Measurements from ENCODE around the gene DNM3. TPM values are rescaled to one million over a fixed set of nuclear protein-coding genes. Genes with fewer than 3 reads are reported as not detected.
"Not testable (repeated sequence)": the region's sequence is repeated elsewhere in the genome, so short reads cannot be mapped to it uniquely, and the experiment has no call there.

DNM3 gene
- total RNA-seq, 1 donor from 2014 or later, result 0.59 TPM

DNA sequence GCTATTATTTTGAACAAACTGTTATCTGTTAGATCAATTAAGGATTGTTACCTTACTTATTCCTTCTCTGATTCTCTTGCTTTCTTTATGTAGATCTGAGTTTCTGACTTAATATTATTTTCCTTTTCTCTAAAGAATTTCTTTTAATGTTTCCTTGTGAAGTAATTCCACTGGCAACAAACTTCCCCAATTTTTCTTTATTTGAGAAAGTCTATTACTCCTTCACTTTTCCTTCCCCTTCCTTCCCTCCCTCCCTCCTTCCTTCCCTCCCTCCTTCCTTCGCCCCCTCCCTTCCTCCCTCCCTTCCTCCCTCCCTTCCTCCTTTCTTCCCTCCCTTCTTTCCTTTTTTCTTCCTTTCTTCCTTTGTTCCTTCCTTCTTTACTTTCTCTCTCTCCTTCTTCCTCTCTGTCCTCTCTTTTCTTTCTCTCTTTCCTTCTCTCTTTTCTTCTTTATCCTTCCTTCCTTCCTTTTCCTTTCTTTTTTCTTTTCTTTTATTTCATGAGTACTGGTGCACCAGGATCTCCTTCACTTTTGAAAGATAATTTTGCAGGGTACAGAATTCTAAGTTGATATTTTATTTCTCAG lies 177.5 kb downstream of the DNM3 start:
- no peak for DNase-seq (ENCODE audit: low read depth, low spot score)

DNA sequence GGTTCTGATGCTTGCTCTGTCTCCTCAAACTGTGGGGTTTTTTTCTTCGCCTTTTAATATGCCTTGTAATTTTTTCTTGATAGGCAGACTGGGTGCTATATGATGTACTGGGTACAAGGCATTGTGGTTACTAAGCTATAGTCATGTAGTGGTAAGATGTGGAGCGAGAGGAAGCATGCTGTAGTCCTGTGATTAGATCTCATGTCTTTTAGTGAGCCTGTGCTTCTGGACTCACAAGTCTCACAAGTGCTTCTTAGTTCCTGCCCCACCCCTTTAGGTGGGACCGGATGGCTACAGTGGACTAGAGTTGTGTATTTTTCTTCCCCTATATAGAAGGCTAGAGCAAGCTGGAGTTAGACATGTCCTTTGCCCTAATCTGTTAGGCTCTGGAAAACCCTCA lies 178.7 kb downstream of the DNM3 start:
- DNase-seq (ENCODE audit: low read depth, low spot score), result no peak

DNA sequence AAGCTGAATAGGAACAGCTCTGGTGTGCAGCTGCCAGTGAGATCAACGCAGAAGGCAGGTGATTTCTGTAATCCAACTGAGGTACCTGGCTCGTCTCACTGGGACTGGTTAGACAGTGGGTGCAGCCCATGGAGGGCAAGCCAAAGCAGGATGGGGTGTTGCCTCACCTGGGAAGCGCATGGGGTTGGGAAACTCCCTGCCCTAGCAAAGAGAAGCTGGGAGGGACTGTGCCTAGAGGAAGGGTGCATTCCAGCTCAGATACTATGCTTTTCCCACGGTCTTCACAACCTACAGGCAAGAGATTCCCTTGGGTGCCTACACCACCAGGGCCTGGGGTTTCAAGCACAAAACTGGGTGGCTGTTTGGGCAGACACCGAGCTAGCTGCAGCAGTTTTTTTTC lies 183.2 kb downstream of the DNM3 start:
- DNase-seq (ENCODE audit: low read depth, low spot score), result no peak

DNA sequence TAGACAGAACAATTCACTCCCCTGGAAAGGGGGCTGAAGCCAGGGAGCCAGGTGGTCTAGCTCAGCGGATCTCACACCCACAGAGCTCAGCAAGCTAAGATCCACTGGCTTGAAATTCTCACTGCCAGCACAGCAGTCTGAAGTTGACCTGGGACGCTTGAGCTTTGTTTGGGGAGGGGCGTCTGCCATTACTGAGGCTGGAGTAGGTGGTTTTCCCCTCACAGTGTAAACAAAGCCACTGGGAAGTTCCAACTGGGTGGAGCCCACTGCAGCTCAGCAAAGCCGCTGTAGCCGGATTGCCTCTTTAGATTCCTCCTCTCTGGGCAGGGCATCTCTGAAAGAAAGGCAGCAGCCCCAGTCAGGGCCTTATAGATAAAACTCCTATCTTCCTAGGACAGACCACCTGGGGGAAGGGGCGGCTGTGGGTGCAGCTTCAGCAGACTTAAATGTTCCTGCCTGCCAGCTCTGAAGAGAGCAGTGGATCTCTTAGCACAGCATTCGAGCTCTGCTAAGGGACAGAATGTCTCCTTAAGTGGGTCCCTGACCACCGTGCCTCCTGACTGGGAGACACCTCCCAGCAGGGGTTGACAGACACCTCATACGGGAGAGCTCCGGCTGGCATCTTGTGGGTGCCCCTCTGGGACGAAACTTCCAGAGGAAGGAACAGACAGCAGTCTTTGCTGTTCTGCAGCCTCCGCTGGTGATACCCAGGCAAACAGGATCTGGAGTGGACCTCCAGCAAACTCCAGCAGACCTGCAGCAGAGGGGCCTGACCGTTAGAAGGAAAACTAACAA lies 183.8 kb downstream of the DNM3 start:
- DNase-seq (ENCODE audit: low read depth, low spot score), result not testable (repeated sequence)

DNA sequence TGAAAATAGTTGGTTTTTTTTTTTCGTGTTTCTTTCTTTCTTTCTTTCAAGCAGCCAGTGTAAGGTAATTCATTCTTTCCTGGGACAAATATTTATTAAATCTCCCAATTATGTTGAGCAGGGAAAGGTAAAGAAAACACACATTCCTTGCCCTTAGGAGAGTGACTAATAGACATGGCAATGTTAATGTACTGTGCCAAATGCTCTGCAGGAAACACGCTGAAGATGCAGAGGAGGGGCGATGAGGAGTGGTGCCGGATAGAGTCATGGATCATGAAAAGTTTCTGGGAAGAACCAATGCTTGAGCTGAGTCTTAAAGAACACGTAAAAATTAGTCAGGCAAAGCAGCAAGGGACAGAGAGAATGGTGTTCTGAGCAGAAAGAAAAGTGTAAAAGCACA lies 199.2 kb downstream of the DNM3 start:
- peak; percentile 63 for DNase-seq (ENCODE audit: low read depth, low spot score)

DNA sequence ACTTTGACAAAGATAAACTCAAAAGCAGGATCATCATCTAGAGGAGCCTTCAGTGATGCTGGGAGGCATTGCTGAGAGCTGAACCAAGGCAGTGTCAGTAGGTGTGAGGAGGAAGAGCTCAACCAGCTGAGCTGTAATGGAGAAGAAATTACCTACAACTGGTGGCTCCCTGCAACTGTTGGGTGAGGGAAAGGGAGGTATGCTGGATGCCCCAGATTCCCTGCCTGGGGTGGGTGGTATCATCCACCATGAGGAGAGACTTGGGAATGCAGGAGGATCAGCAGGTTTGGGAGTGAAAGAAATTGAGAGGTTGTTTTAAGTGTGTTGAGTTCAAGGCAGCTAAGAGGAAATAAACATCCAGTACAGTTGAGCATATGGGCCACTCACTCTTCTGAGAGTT lies 199.8 kb downstream of the DNM3 start:
- no peak for DNase-seq (ENCODE audit: low read depth, low spot score)

DNA sequence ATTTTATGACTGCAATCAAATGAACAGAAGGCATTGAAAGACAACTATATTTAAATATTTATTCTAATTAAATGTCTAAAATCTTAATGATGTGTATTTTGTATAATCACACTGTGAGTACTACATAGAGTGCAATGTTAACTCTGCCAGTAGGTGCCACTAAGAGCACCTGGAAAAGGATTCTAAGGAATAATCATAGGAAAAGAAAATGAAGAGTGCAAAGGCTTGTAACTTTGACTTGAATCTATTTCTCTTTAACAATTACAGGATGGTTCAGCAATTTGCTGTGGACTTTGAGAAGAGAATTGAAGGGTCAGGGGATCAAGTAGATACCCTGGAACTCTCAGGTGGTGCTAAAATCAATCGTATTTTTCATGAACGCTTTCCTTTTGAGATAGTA lies 200.4 kb downstream of the DNM3 start:
- no peak for DNase-seq (ENCODE audit: low read depth, low spot score)

DNA sequence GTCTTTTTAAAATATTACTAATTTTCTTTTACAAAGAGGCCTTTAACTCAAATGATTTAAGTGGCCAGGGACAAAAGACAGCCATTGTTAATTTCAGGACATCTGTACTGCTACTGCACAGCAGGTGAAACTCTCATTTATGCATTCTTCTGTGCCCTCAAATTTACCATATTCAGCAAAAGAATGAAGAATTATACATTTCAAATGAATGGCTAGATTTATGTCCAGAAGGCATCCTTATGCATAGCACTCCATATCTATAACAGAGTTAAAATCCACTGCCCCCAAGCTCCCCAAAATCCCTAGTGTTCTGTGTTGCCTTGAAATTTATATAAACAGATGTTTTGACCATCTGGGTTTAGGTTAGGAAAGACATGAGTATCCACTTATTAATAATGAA lies 202.6 kb downstream of the DNM3 start:
- DNase-seq (ENCODE audit: low read depth, low spot score), result no peak

DNA sequence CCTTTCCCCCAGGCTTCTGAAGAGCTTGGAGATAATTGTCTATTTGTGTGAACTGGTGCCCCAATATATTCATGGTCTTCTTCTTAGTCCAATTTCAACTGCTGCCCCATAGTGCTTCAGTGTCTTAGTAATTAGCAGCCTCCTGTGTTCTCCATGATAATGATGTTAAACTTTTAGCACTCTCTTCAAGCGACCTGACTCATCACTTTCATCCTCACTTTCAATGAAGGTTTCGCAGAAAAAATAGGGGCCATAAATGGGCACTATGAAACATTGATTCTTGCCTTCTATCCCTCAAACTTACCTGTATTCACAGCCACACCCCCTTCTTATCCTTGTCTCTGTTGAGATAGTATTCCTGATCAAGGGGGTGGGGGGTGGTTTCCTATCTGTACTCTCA lies 210.6 kb downstream of the DNM3 start:
- DNase-seq (ENCODE audit: low read depth, low spot score), result no peak

DNA sequence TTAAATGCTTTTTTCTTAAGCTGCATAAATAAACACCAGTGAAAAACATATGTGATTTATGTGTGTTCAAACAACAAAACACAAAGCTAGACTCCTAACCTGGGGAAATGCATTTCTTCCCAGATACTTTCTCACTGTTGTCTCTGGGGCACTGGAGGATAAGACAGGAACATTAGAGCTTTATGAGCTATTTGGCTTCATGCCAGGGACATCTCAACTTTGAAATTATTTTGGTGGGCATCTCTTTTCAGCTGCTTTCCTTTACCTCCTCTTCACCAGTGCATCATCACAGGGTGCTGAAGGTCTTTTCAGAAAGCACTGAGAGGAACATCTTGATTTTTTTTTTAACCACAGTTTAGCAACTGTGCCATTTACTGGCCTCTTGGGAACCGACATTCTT lies 212.9 kb downstream of the DNM3 start:
- DNase-seq (ENCODE audit: low read depth, low spot score), result no peak

DNA sequence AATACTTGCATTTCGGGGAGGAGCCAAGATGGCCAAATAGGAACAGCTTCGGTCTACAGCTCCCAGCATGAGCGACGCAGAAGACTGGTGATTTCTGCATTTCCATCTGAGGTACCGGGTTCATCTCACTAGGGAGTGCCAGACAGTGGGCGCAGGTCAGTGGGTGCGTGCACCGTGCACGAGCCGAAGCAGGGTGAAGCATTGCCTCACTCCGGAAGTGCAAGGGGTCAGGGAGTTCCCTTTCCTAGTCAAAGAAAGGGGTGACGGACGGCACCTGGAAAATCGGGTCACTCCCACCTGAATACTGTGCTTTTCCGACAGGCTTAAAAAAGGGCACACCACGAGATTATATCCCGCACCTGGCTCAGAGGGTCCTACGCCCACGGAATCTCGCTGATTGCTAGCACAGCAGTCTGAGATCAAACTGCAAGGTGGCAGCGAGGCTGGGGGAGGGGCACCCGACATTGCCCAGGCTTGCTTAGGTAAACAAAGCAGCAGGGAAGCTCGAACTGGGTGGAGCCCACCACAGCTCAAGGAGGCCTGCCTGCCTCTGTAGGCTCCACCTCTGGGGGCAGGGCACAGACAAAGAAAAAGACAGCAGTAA lies 214.6 kb downstream of the DNM3 start:
- DNase-seq (ENCODE audit: low read depth, low spot score), result not testable (repeated sequence)

DNA sequence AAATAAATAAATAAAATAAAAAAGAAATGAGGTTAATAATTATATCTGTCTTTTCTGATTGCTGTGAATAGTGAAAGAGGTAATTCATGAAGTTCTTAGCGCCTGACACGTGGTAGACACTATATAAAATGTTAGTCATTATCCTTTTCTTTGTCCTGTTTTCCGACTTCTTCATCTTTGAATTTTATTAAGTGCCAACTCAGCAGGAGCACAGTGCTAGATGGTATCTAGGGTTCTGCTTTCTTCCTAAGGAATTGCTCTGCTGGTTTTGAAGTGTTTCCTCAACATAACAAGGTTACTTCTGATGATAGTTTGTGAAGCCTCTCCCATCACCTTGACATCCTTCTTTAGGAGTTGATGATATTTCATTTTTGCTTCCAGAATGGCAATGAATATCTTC lies 227.0 kb downstream of the DNM3 start:
- no peak for DNase-seq (ENCODE audit: low read depth, low spot score)

DNA sequence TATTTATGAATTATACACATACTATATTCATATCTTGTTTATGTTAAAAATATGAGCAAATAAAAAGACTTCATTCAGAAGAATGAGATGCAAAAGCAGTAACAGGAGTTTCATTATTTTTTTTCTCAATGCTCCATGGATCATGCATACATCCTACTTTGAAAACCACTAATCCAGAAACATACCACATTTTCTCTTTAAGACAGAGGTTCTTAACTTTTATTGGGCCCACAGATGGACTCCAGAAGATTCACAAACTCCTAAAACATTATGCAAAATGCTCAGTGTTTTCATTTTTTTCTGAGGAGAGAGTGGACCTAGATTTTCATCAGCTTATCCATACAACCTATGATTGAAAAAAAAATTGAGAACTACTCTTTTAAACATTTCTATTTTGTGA lies 227.8 kb downstream of the DNM3 start:
- DNase-seq (ENCODE audit: low read depth, low spot score), result no peak

DNA sequence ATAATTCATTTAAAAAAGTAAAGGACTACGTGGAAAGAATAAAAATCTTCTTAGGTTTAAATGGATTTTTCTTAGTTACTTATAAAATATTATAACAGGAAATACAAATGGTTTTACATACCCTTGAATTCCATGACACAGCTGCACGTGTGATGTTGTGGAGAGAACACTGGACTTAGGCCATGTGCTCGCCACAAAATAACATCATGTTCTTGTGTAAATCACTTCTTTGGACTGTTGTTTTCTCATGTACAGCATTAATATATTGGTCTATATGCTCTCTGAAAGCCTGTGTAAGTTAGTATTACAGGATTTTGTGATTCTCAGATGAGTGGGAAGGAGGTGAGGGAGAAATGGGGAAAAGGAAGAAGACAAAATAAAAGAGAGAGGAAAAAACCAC lies 228.2 kb downstream of the DNM3 start:
- no peak for DNase-seq (ENCODE audit: low read depth, low spot score)

DNA sequence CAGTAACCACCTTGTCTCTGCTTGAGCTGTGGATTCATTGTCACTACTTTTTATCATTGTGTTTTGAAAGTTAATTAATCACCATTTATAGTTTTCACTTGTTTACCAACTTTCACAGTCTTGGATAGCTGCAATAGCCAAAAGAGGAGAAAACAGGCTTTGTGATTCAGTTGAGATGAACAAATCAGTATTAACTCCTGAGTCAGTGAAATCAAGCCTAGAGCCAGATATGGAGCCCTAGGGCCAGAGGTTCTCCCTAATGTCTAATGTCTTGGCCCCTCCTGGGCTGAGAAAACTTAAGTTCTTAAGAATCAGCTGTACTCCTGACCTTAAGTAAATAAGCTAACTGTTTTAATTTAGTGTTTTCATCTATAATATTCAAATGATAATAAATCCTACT lies 228.8 kb downstream of the DNM3 start:
- DNase-seq (ENCODE audit: low read depth, low spot score), result no peak

DNA sequence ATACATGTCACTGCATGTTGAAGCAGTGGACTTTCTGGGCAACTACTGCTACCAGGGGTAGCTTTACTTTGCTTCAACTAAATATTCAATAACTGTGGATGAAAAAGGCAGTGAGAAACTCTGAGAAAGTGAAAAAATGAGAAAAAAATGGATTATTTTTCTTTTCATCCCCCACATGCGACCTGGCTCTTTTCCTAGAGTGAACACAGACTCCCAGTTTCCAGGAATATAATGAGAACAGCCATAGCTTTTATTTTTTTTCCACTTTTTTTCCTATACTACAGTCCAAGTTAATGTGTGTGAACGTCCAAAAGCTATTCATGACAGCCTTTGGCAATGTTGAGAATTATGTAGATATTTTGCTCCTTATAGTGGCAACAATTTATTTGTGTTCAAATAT lies 230.4 kb downstream of the DNM3 start:
- DNase-seq (ENCODE audit: low read depth, low spot score), result no peak

DNA sequence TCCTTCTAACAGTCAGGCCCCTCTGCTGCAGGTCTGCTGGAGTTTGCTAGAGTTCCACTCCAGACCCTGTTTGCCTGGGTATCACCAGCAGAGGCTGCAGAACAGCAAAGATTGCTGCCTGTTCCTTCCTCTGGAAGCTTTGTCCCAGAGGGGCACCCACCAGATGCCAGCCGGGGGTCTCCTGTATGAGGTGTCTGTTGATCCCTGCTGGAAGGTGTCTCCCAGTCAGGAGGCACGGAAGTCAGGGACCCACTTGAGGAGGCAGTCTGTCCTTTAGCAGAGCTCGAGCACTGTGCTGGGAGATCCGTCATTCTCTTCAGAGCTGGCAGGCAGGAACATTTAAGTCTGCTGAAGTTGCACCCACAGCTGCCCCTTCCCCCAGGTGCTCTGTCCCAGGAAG lies 238.6 kb downstream of the DNM3 start:
- not testable (repeated sequence) for DNase-seq (ENCODE audit: low read depth, low spot score)

DNA sequence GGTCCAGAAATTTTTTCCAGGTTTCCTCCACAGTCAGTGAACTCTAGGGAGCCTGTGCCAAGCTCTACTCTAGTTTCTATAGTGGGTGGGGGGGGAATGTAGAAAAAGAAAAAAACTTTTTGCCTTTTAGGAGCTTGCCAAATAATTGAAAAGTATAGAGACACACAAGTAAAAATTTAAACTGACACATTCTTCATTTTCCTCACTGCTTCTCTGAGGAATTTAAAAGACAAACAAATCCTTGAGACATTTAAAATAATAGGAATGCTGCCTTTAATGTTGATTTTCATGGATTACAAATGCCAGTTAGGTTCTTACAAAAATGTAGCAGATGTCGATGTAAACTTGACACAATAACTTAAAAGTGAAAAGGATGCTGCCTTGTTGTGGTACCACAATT lies 241.9 kb downstream of the DNM3 start:
- no peak for DNase-seq (ENCODE audit: low read depth, low spot score)

DNA sequence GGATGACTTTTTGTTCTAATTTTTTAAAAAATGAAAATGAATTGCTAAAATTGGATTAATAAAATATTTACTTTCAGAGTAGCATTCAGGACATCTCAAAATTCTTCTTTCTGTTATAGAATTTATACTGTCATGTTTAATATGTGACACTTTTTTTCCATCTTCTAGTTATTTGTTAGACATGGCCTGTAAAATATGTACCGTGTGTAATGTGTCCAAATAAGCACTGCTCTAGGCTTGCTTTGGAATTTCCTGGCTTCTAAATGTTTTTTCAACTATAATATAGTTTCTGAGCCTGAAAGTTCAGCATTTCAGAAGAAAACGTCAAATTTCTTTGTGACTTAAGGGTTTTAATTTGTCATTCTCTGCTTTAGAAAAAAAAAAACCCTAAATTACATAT lies 243.6 kb downstream of the DNM3 start:
- DNase-seq (ENCODE audit: low read depth, low spot score), result no peak

DNA sequence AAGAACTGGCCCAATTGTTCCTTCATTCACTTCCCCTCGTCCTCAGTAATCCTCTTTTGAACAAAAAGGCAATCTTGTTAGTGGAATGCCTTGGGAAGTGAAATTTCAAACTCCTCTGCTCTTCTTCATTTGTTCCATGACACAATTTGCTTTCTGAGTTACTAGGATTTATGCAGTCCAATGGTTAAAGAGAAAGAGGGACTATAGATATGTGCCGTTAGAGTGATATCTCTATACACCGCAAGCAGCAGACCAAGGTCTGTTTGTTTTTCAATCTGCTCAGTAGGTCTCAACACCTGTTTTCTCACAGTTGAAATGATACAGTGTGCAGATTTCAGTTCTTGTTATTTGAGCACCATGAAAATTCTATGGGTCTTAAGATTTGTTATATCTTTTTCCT lies 244.0 kb downstream of the DNM3 start:
- DNase-seq (ENCODE audit: low read depth, low spot score), result no peak

DNA sequence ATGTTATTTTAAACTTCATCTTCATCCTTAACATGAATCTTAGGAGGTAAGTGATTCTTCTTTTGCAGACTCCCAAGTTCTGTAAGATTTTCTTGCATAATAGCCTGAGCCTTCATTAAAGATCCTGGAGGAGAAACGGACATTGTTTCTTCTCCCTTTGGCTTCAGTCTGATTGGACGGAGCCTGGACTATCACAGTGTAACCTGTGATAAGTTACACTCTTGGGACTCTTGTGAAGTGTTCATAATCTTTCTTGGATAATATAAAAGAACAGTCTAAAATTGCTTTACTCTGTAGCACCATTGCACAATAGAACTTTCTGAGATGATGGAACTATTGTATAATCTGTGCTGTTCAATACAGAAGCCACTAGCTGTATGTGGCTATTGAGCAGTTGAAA lies 244.8 kb downstream of the DNM3 start:
- no peak for DNase-seq (ENCODE audit: low read depth, low spot score)

DNA sequence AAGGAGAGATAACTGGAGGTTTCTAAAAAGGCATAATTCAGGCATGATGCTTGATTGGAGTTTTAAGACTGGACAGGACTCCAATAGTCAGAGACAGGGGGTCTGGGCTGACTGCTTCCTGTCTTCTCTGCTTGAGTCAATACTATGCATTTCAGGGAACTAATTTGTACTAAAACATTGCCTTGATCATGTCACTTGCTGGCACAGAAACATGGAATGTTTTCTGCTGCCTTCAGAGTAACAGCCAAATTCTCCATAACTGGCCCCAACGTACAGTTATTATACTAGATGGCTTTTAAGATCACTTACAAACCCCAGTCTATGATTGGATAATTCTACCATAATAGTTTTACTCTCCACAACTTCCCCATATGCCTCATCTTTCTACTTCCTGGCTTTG lies 247.0 kb downstream of the DNM3 start:
- no peak for DNase-seq (ENCODE audit: low read depth, low spot score)

Data from pulmonary artery endothelial cell (primary cell).